K562 (cell line): ENCODE measurements around the gene DPP8. TPM values are rescaled to one million over a fixed set of nuclear protein-coding genes. Genes with fewer than 3 reads are reported as not detected.

Experiments
- ATAC-seq: fragments of 200-7000 bp; cut with Tn5 transposase; 3 replicates; pipeline ENCODE4 v1.9.1; 2020; ENCODE audit warnings: moderate library complexity
- BruUV-seq: library from RNA; stranded (reverse); fragments of 400-500 nt; replicated peaks from 2 replicates; lab custom pipeline; 2021; lab: Mats Ljungman, UMichigan
- CTCF ChIA-PET: fragments of 300-600 bp; formaldehyde crosslinking; extraction: SDS; loops from one replicate; lab custom pipeline; 2021; ENCODE audit warnings: low intra/inter-chr PET ratio; lab: Yijun Ruan, JAX
- POLR2A ChIA-PET: fragments of 300-600, 350-650 bp; sonication (Branson Sonifier 250); formaldehyde crosslinking; extraction: SDS; loops from one replicate; lab custom pipeline; 2021; ENCODE audit warnings: antibody characterized with exemption, inconsistent platforms; lab: Yijun Ruan, JAX
- DNase-seq, 4 experiments: peaks; one replicate each; pipeline versions ENCODE4 v3.0.0 to v3.0.0-alpha.2; 2011 to 2018; ENCODE audit warnings: low spot score in 3 of 4, mixed read lengths in 3 of 4; ENCODE audit errors: extremely low read depth in 1 of 4
- FAIRE-seq: peaks from 2 replicates; lab custom pipeline; 2011; peaks lifted over from hg19 to GRCh38; lab: Jason Lieb, UNC
- H2AFZ ChIP-seq: 2 replicates; pipeline ENCODE4 v1.6.0; 2011; ENCODE audit warnings: low read depth, low read length, control low read depth, inconsistent platforms
- H3K27ac ChIP-seq: fragments of 200-600 bp; 3 replicates; pipeline ENCODE4 v1.8.0; 2011; ENCODE audit warnings: low read depth, mild to moderate bottlenecking, control low read depth, inconsistent platforms, low read length, moderate library complexity, mixed read lengths; ENCODE audit errors: extremely low read depth
- H3K27me3 ChIP-seq, 2 experiments: fragments of 300-600 bp in 1 of 2; 2 replicates in 1 of 2; 3 replicates in 1 of 2; pipeline versions ENCODE4 v1.6.0 to v1.8.0; 2011; ENCODE audit warnings: inconsistent platforms in 2 of 2, low read length in 2 of 2, mild to moderate bottlenecking in 1 of 2, mixed read lengths in 1 of 2, moderate library complexity in 1 of 2; ENCODE audit not compliant: control insufficient read depth in 2 of 2, insufficient read depth in 2 of 2
- H3K36me3 ChIP-seq: fragments of 300-600 bp; 3 replicates; pipeline ENCODE4 v1.8.0; 2011; ENCODE audit warnings: mild to moderate bottlenecking, low read length, inconsistent platforms; ENCODE audit not compliant: control insufficient read depth, insufficient read depth
- H3K4me1 ChIP-seq, 2 experiments: fragments of 200-600 bp in 1 of 2; replicated peaks in 1 of 2; 2 replicates in 1 of 2; 3 replicates in 1 of 2; pipeline versions ENCODE4 v1.5.1 to v1.8.0; 2011; ENCODE audit warnings: inconsistent platforms in 2 of 2, low read length in 2 of 2, mild to moderate bottlenecking in 1 of 2, mixed read lengths in 1 of 2, moderate library complexity in 1 of 2; ENCODE audit not compliant: control insufficient read depth in 2 of 2, insufficient read depth in 2 of 2
- H3K4me2 ChIP-seq: 2 replicates; pipeline ENCODE4 v1.6.1; 2011; ENCODE audit warnings: low read length, control low read depth, inconsistent platforms, mixed read lengths; ENCODE audit not compliant: insufficient read depth
- H3K4me3 ChIP-seq: fragments of 200-600 bp; sonication (generic), shearing (Covaris generic); 2 replicates; pipeline ENCODE4 v1.5.1; 2016; ENCODE audit warnings: control low read depth, inconsistent platforms
- H3K79me2 ChIP-seq: fragments of 200-600 bp; 3 replicates; pipeline ENCODE4 v1.8.0; 2011; ENCODE audit warnings: low read length, inconsistent platforms; ENCODE audit not compliant: control insufficient read depth, insufficient read depth
- H3K9ac ChIP-seq, 2 experiments: 2 replicates each; pipeline versions ENCODE4 v1.6.0 to v1.6.1; 2011; ENCODE audit warnings: low read depth in 2 of 2, low read length in 2 of 2, control low read depth in 1 of 2, inconsistent platforms in 1 of 2, mild to moderate bottlenecking in 1 of 2, mixed read lengths in 1 of 2; ENCODE audit not compliant: insufficient read depth in 1 of 2
- H3K9me1 ChIP-seq: one replicate; pipeline ENCODE4 v1.6.0; 2011; ENCODE audit warnings: inconsistent platforms, mild to moderate bottlenecking, low read length, moderate library complexity; ENCODE audit not compliant: control insufficient read depth, insufficient read depth
- H3K9me3 ChIP-seq: replicated peaks from 2 replicates; pipeline ENCODE4 v1.5.1; 2011; ENCODE audit warnings: low read depth, low read length, inconsistent platforms; ENCODE audit not compliant: control insufficient read depth, insufficient read depth
- H4K20me1 ChIP-seq: replicated peaks from 2 replicates; pipeline ENCODE4 v1.6.1; 2011; ENCODE audit warnings: low read length, inconsistent platforms, mixed read lengths; ENCODE audit not compliant: control insufficient read depth, insufficient read depth
- ATF7 ChIP-seq: fragments of 450-650 bp; IDR thresholded peaks from 2 replicates; pipeline ENCODE4 v1.7.1; 2014; ENCODE audit warnings: mild to moderate bottlenecking, moderate library complexity
- BCOR ChIP-seq: fragments of 450-650 bp; IDR thresholded peaks from 2 replicates; pipeline ENCODE4 v1.6.1; 2016
- CHAMP1 ChIP-seq: fragments of 450-650 bp; IDR thresholded peaks from 2 replicates; pipeline ENCODE4 v1.6.1; 2016; ENCODE audit warnings: mild to moderate bottlenecking
- COPS2 ChIP-seq: fragments of 450-650 bp; conservative IDR thresholded peaks from 2 replicates; pipeline ENCODE4 v1.6.1; 2016; ENCODE audit warnings: mild to moderate bottlenecking, moderate library complexity
- CTCF ChIP-seq, 3 experiments: IDR thresholded peaks in 2 of 3; conservative IDR thresholded peaks in 1 of 3; 2 replicates each; pipeline ENCODE4 v1.5.1; 2011 to 2012; ENCODE audit warnings: low read length in 3 of 3, mild to moderate bottlenecking in 3 of 3, control low read depth in 2 of 3, improper control_type of control experiment in 1 of 3, inconsistent platforms in 1 of 3, low read depth in 1 of 3, mixed read lengths in 1 of 3, moderate library complexity in 1 of 3; ENCODE audit not compliant: insufficient read depth in 2 of 3
- E2F1 ChIP-seq: sonication (generic); formaldehyde crosslinking; IDR thresholded peaks from 2 replicates; pipeline ENCODE4 v1.8.1; 2023; ENCODE audit warnings: mild to moderate bottlenecking, missing genetic modification reagents, moderate library complexity
- MTA3 ChIP-seq: fragments of 450-650 bp; formaldehyde crosslinking; IDR thresholded peaks from 2 replicates; pipeline ENCODE4 v1.6.1; 2017; ENCODE audit warnings: mild to moderate bottlenecking, borderline replicate concordance
- PCBP2 ChIP-seq: fragments of 200-400 bp; formaldehyde crosslinking; IDR thresholded peaks from 2 replicates; pipeline ENCODE4 v1.6.1; 2018; ENCODE audit warnings: low read length, low read depth, mild to moderate bottlenecking, moderate library complexity; ENCODE audit not compliant: poor library complexity, severe bottlenecking
- TCF15 ChIP-seq: fragments of 250-450 bp; sonication (Bioruptor Pico); IDR thresholded peaks from 2 replicates; pipeline ENCODE4 v1.8.0; 2022; ENCODE audit warnings: moderate library complexity, mild to moderate bottlenecking, inconsistent platforms
- TRIM28 ChIP-seq: fragments of 450-650 bp; IDR thresholded peaks from 2 replicates; pipeline ENCODE4 v1.6.1; 2017
- ZNF197 ChIP-seq: fragments of 200-800 bp; sonication (Bioruptor generic); IDR thresholded peaks from 2 replicates; pipeline ENCODE4 v1.6.1; 2016; ENCODE audit warnings: low read depth, missing genetic modification characterization, missing compliant biosample characterization
- ZNF398 ChIP-seq: fragments of 250-450 bp; sonication (Bioruptor Pico); IDR thresholded peaks from 2 replicates; pipeline ENCODE4 v1.8.0; 2021; ENCODE audit warnings: moderate library complexity, mild to moderate bottlenecking, inconsistent platforms
- ZNF589 ChIP-seq: fragments of 200-800 bp; sonication (Bioruptor generic); IDR thresholded peaks from 2 replicates; pipeline ENCODE4 v1.6.1; 2016; ENCODE audit warnings: low read depth, missing genetic modification characterization, missing compliant biosample characterization
- ZNF766 ChIP-seq: fragments of 200-800 bp; sonication (Bioruptor generic); conservative IDR thresholded peaks from 2 replicates; pipeline ENCODE4 v1.6.1; 2016; ENCODE audit warnings: missing genetic modification characterization, missing compliant biosample characterization
- WGBS: fragments of 100-300 bp; shearing (Covaris generic); methylation state at CpG from one replicate; pipeline ENCODE4 v1.1.6; 2016; ENCODE audit warnings: low coverage, mixed read lengths; ENCODE audit not compliant: insufficient coverage; ENCODE audit errors: missing lambda C conversion rate; 5-methylcytosine and 5-hydroxymethylcytosine counted together
- in situ Hi-C: fragments of 300-500 bp; cut with MboI; formaldehyde crosslinking; loops from 4 replicates; pipeline ENCODE4 v1.15.0; 2018; ENCODE audit warnings: inconsistent platforms, mixed read lengths
- intact Hi-C: fragments of 100-400 bp; cut with micrococcal nuclease; formaldehyde crosslinking; loops from 2 replicates; pipeline ENCODE4 v1.14.2; 2022
- polyA plus RNA-seq, 8 experiments: library from polyadenylated mRNA; depleted of rRNA in 4 of 8; stranded (reverse) in 5 of 8; unstranded in 3 of 8; fragments of >200 nt; fragmentation: Nextera tagmentation in 2 of 8; fragmentation: Illumina TruSeq in 1 of 8; extraction: Ambion mirVana in 2 of 8; extraction: Trizol in 1 of 8; gene quantifications; 2 replicates each; pipeline versions ENCODE4 v1.2.1 to v1.2.3, GENCODE V29; 2011 to 2014; ENCODE audit warnings: inconsistent platforms in 1 of 8, missing spikeins in 1 of 8
- total RNA-seq, 7 experiments: library from RNA; depleted of rRNA in 6 of 7; stranded (reverse); fragments of >200 nt in 6 of 7; fragmentation: Illumina TruSeq in 2 of 7; extraction: Trizol in 2 of 7; gene quantifications; 2 replicates each; pipeline versions ENCODE4 v1.2.1 to v1.2.3, GENCODE V29; 2011 to 2021; ENCODE audit warnings: low replicate concordance in 1 of 7

The DPP8 gene
- total and polyA plus RNA-seq, 9 of the 15 experiments (the other 6 are each of a cell fraction or from before 2014, with no cell fraction given), result 5.5 to 36.7 (median 20.7) TPM

GRCh38 chr15:65396283-65396964 lies 121.1 kb downstream of the DPP8 start:
- no peaks in the 10 kb centered on the region for H3K79me2 ChIP-seq
- no peak overlapping the region for H3K4me3 ChIP-seq
- WGBS, result 28% methylated on average over 26 of the region's 34 CpGs
- H3K4me2 ChIP-seq, result no peak overlapping the region
- H3K36me3 ChIP-seq, result no peaks in the 10 kb centered on the region
- no peak for DNase-seq
- no peaks in the 10 kb centered on the region for H3K9me3 ChIP-seq
- ChIA-PET CTCF (no interaction called here), POLR2A (interaction anchor here (1.0 to 3.3 kb wide), 3 partner anchors 9 to 91 kb away, joined by 4 to 24 read pairs (median 16); partner anchors contain the start of gene RNU5B-1)
- no peak overlapping the region for H3K9ac ChIP-seq
- intact Hi-C loops (no loop called here), in situ Hi-C loops (no loop called here)
- FAIRE-seq, result no peak
- peaks cover 4 to 13% of the 10 kb centered on the region in 2 experiments; a peak in 3 of 5 replicates for H3K4me1 ChIP-seq
- no peaks in the 10 kb centered on the region for H3K9me1 ChIP-seq
- H4K20me1 ChIP-seq, result no peaks in the 10 kb centered on the region; the same call in 1 of the 2 replicates
- H2AFZ ChIP-seq, result no peak overlapping the region
- no TSS peak for BruUV-seq
- no peak overlapping the region for H3K27ac ChIP-seq
- no peak for ATAC-seq
- H3K27me3 ChIP-seq, result peaks cover 47 to 71% of the 10 kb centered on the region in 2 experiments
- TF ChIP-seq CTCF (IDR thresholded peaks at IDR 0.05 in 2 of 3, conservative IDR thresholded peaks at IDR 0.05 in 1 of 3; ENCODE audit: insufficient read depth in 2 of 3, low read depth in 1 of 3, low read length in 3 of 3), result no peak
- no peak for TF ChIP-seq TRIM28
- no peak for TF ChIP-seq COPS2
- TF ChIP-seq TCF15 (CRISPR knock-in tag), result no peak
- TF ChIP-seq BCOR, result no peak
- TF ChIP-seq MTA3, result no peak
- TF ChIP-seq ATF7, result no peak
- TF ChIP-seq ZNF398 (CRISPR knock-in tag), result no peak
- TF ChIP-seq CHAMP1, result no peak
- TF ChIP-seq ZNF589 (CRISPR knock-in tag), result no peak
- no peak for TF ChIP-seq PCBP2
- no peak for TF ChIP-seq ZNF197 (CRISPR knock-in tag)
- no peak for TF ChIP-seq ZNF766
- TF ChIP-seq E2F1 (CRISPR knock-in tag), result no peak
